C4-2B (cell line): ENCODE measurements around the gene TBKBP1.

Experiments
- H3K27ac ChIP-seq: fragments of 450-650 bp; 2 replicates; pipeline ENCODE4 v1.5.1; 2017
- ZFX ChIP-seq: fragments of 450-650 bp; IDR thresholded peaks from 2 replicates; pipeline ENCODE4 v1.6.1; 2017
- TF ChIP-seq, protein P1 (sequence below): fragments of 450-650 bp; conservative IDR thresholded peaks from 2 replicates; pipeline ENCODE4 v1.5.1; 2017; ENCODE audit warnings: mild to moderate bottlenecking

The TBKBP1 gene

DNA sequence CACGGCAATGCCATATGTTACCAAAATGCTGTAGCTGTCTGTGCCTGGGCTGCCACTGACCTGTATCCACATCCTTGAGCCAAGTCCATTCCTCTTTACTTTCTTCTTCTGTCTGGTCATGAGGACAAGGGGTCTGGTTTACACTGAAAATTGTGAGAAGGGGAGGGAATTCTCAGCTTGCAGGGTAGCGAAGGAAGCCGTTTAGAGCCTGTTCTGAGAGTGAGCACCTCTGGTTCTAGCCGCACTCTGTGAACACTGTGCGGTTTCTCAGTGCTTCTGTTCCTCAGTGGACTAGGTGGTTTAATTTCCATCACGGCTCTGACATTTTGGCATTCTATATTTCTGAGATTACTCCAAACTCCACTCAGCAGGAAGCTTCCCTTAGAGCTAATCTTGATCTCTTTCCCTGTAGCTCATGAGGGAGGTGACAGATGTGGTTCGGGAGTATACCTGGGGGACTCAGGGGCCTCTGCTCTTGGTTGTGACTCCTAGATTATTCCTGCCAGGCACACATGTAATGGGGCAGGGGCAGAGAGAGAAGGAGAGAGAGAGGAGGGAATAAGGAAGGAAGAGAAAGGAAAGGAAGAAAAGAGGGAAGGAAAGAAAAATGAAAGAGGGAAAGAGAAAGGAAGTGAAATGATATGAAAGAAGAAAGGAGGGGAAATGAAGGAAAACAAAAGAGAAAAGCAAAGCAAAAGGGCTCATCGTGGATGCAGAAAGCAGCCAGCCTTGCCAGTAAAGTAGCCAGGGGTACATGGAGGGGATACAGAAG lies 24.9 kb downstream of the TBKBP1 start:
- H3K27ac ChIP-seq, result no peak overlapping the region

DNA sequence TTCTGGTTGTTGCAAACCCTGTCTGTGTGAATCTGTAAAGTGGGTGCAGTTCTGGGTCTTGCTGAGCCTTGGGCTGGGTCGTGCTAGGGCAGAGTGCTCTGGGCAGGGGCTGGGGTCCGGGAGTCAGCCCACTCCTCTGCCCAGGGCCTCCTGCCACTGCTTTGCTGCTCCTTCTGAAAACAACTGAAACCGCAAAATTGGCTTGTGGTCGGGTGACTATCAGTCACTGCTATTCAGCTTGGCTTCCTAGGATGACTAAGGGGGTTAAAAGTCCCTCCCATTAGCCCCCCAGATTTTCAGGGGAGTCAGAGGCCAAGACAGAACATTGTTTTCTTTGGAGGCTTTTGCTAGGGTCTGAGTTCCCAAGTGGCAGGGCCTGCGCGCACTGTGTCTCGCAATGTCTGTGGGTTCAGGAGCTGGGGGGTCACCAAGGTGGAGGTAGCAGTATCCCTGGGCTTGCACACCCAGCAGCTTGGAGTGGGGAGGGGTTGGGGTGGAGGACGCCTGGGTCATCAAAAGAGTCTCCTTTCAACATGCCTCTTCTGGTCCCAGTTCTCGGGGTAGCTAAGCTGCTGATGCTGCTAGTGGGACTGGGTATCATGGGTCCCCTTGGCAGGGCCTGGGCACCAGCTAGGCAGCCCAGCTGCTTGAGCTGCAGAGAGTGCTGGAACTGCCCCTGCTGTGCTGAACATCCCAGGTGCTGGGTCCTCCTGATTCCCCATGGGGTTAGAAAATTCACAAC lies 25.6 kb downstream of the TBKBP1 start:
- no peak overlapping the region for H3K27ac ChIP-seq

More for the DNA sequence above, 24.9 kb downstream of the TBKBP1 start:
- TF ChIP-seq, protein P1, sequence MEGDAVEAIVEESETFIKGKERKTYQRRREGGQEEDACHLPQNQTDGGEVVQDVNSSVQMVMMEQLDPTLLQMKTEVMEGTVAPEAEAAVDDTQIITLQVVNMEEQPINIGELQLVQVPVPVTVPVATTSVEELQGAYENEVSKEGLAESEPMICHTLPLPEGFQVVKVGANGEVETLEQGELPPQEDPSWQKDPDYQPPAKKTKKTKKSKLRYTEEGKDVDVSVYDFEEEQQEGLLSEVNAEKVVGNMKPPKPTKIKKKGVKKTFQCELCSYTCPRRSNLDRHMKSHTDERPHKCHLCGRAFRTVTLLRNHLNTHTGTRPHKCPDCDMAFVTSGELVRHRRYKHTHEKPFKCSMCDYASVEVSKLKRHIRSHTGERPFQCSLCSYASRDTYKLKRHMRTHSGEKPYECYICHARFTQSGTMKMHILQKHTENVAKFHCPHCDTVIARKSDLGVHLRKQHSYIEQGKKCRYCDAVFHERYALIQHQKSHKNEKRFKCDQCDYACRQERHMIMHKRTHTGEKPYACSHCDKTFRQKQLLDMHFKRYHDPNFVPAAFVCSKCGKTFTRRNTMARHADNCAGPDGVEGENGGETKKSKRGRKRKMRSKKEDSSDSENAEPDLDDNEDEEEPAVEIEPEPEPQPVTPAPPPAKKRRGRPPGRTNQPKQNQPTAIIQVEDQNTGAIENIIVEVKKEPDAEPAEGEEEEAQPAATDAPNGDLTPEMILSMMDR, result no peak
- no peak for TF ChIP-seq ZFX

DNA sequence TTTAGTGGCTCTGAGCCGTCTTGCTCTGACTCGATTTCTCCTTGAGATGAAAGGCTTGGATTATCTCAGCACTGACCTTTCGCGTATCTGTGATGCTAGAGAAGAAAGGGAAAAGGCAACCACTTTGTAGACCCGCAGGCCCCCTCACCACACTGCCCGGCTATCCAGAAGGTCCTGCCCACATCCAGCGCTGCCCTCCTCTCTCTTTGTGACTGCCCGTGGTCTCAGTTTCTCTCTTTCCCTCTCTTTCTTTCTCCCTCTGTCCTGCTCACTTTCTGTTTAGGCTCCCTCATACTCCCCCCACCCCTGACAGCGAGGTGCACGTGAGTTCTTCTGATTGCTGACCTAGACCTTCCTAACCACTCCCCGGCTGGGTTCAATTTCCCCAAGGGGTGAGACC lies 26.2 kb downstream of the TBKBP1 start:
- no peak overlapping the region for H3K27ac ChIP-seq
- TF ChIP-seq, protein P1, result no peak
- no peak for TF ChIP-seq ZFX

More for the DNA sequence above, 25.6 kb downstream of the TBKBP1 start:
- no peak for TF ChIP-seq ZFX
- TF ChIP-seq, protein P1, result no peak

DNA sequence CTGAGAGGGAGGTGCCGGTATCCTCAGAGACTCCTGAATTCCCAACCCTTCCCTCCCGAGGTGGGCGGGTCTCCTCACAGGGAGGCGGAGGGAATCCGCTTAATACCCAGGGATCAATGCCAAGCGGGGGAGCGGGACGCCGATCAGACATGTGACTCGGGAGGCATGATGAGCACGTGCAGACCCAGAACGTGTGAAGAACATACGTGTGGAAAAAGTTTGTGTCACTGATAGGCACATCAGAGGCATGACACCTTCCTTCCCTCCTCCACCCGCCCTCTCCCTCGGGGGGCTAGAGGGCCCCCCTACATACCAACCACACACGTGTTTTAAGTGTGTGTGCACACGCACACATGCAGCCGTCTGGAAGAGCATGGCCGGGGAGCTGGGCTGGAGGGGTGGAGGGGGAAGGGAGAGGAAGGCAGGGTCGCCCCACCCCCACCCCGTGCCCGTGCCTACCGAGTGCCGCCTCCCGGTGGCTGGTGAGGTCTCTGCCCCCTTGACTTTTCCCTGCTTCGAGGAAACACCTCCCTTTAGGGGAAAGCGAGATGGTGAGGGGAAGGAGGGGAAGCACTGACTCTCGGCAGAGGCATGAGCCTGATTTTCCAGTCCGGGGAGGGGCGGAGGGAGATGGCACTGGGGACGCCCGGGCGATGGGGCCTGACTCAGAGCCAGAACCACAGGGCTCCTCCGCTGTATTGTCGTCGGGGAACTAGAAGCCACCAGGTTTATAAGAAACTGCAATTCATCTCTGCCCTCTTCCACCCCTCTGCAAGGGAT lies 27.0 kb downstream of the TBKBP1 start:
- no peak for TF ChIP-seq ZFX
- TF ChIP-seq, protein P1, result no peak; the same call in 1 of the 2 replicates

DNA sequence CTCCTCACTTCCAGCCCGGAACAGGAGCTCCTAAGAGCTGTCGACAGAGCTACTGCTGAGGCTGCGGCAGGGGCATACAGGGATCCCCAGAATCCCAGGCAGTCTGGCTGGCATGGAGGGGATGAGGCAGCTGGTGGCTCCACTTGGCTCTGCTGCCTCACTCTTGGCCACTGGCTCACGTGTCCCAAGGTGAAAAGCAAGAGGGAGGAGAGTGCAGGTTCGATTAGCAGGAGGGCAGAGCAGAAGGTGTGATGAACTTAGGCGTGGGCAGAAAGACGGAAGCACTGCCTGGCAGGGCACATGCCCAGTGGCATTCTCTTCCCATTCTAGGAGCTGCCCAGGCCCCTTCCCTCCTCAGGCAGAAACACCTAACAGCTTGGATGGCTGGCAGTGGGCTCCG lies 27.8 kb downstream of the TBKBP1 start:
- peak overlapping the region; percentile 23 for H3K27ac ChIP-seq
- TF ChIP-seq, protein P1, result no peak
- no peak for TF ChIP-seq ZFX

More for the DNA sequence above, 27.0 kb downstream of the TBKBP1 start:
- H3K27ac ChIP-seq, result peak overlapping the region; percentile 23

DNA sequence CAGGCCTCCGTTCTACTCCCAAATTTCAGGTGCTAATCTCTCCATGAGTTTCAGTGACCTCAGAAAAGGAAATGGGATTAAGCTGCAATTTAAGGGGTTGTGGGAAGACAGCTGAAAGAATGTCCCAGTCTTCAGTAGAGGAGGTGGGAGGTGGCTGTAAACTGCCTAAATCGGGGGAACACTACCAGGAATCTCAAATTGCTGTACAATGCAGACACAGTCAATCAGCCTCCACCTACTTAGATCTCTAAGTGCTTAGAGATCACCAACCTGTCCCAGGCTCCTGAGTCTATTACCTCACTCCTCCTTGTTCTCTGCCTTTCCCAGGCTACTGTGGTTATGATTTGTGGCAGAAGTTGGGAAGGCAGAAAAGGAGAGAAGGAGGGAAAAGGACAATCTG lies 30.7 kb downstream of the TBKBP1 start:
- no peak overlapping the region for H3K27ac ChIP-seq
- TF ChIP-seq, protein P1, result no peak
- no peak for TF ChIP-seq ZFX
